Heart left ventricle (tissue), 16 donors: ENCODE data around the gene SERINC3. TPM values are rescaled to one million over a fixed set of nuclear protein-coding genes. Genes with fewer than 3 reads are reported as not detected.

Source experiments
- ATAC-seq, 4 donors: fragments of 200-7000 bp; cut with Tn5 transposase; one replicate each; pipeline ENCODE4 v1.9.1; 2020 to 2022; ENCODE audit warnings: moderate library complexity in 4 of 4, mild to moderate bottlenecking in 3 of 4, moderate number of reproducible peaks in 1 of 4
- DNase-seq, 5 donors: peaks; one replicate each; pipeline ENCODE4 v3.0.0-alpha.2; 2020
- H3K27ac ChIP-seq, 12 donors: fragments of 200-600 bp; sonication (generic) in 4 of 12; one replicate each; pipeline versions ENCODE4 v1.5.0 to v1.8.0; 2016 to 2022; ENCODE audit warnings: mild to moderate bottlenecking in 2 of 12
- H3K27me3 ChIP-seq, 9 donors: fragments of 200-600 bp; sonication (generic) in 2 of 9; one replicate each; pipeline versions ENCODE4 v1.5.1 to v1.8.0; 2016 to 2022; ENCODE audit warnings: mild to moderate bottlenecking in 3 of 9
- H3K36me3 ChIP-seq, 9 donors: fragments of 200-600 bp; sonication (generic) in 2 of 9; one replicate each; pipeline versions ENCODE4 v1.5.0 to v1.8.0; 2018 to 2022; ENCODE audit warnings: mild to moderate bottlenecking in 2 of 9
- H3K4me1 ChIP-seq, 12 donors: fragments of 200-600 bp; sonication (generic) in 4 of 12; one replicate each; pipeline versions ENCODE4 v1.5.0 to v1.8.0; 2016 to 2022; ENCODE audit warnings: mild to moderate bottlenecking in 3 of 12
- H3K4me3 ChIP-seq, 12 donors: fragments of 200-600 bp; sonication (generic) in 4 of 12; one replicate each; pipeline versions ENCODE4 v1.5.0 to v1.8.0; 2017 to 2022; ENCODE audit warnings: mild to moderate bottlenecking in 9 of 12, moderate library complexity in 4 of 12
- H3K9me3 ChIP-seq, 12 donors: fragments of 200-600 bp; sonication (generic) in 4 of 12; one replicate each; pipeline versions ENCODE4 v1.5.0 to v1.8.0; 2016 to 2022; ENCODE audit warnings: mild to moderate bottlenecking in 1 of 12
- CTCF ChIP-seq, 12 donors: fragments of 200-600 bp; sonication (generic) in 4 of 12; IDR thresholded peaks; one replicate each; pipeline versions ENCODE4 v1.5.0 to v1.8.0; 2018 to 2022; ENCODE audit warnings: antibody characterized with exemption in 12 of 12, mild to moderate bottlenecking in 5 of 12
- POLR2A ChIP-seq, 2 donors: fragments of 450-650 bp; IDR thresholded peaks; one replicate each; pipeline ENCODE4 v1.6.1; 2017; ENCODE audit warnings: antibody characterized with exemption in 2 of 2, mild to moderate bottlenecking in 2 of 2, moderate library complexity in 2 of 2
- WGBS, 4 donors: extraction: QIAGEN DNeasy Blood & Tissue Kit in 2 of 4; methylation state at CpG; one replicate each; pipeline versions ENCODE4 v1.1.5 to v1.1.7; 2013 to 2018; 5-methylcytosine and 5-hydroxymethylcytosine counted together
- intact Hi-C, 10 donors: fragments of 100-400 bp; cut with DNase I; formaldehyde crosslinking; loops; one replicate each; pipeline versions ENCODE4 v1.11.1 to v1.14.2; 2022
- polyA plus RNA-seq, 2 donors: library from polyadenylated mRNA; stranded (reverse); fragments of 200-250 nt; gene quantifications; one replicate each; pipeline ENCODE4 v1.2.3, GENCODE V29; 2013
- total RNA-seq, 9 donors: library from RNA; depleted of rRNA in 2 of 9; stranded (reverse); fragments of >200 nt in 2 of 9; fragmentation: NEBNext Ultra II Directional in 3 of 9; extraction: Animal tissue kit (Norgen Biotek cat#: 25700) in 3 of 9; gene quantifications; one replicate each; pipeline versions ENCODE4 v1.1.0 to v1.2.4, GENCODE V29; 2016 to 2023
- donor health status: ischemic (EF 13 %, LVEDD 7.1; RV severe dilation, severe dysfunction).
- donor health status: healthy with polysubstance abuse.
- donor health status: DM: no; HTN: yes; CAD: no.
- donor health status: DM: no; HTN: no; CAD: no.
- donor health status: ischemic (EF 25% LVEDD 6.9; RV normal size, moderate dysfunction).
- donor health status: ischemic (EF 25% LVEDD 5.7; RV mildly dilated, moderate dysfunction).
- donor health status: healthy.
- donor health status: DM: yes; HTN: yes; CAD: no.
- donor health status: ischemic (EF 35%, LVEDD 5.7; RV mildly dilated, moderate dysfunction).
- donor health status: nonischemic (EF 11% LVEDD 7.7; RV severe dilation, severe dysfunction).
- donor health status: DM: yes; HTN: yes; CAD: no.
- donor health status: PGD.
- donor health status: ischemic (EF 29% LVEDD 5.4; RV normal size, mild dysfunction).
- donor health status: nonischemic (EF 23%, LVEDD 6.1; RV moderate dilation, normal function).

The SERINC3 gene
- total and polyA plus RNA-seq, 11 donors = 32.9 to 114 (median 96.2) TPM

- no peak for ATAC-seq
- Histone ChIP-seq H3K4me1 (peaks cover 4 to 49% (median 31%) of the 10 kb centered on the region in 12 donors), H3K27me3 (no peaks in the 10 kb centered on the region), H3K36me3 (no peaks in the 10 kb centered on the region), H3K9me3 (no peaks in the 10 kb centered on the region), H3K27ac (peak overlapping the region; percentile 15 to 83 (median 60)), H3K4me3 (peak overlapping the region in 2 of 12 donors; percentile 22 to 23)
- intact Hi-C loops = loop anchor here in 1 of 10 donors (10.0 kb wide), 1 partner anchor 336 kb away; the partner anchor contains the start of gene YWHAB
- TF ChIP-seq CTCF (IDR thresholded peaks at IDR 0.05) = no peak
- TF ChIP-seq POLR2A (IDR thresholded peaks at IDR 0.05) = no peak
- DNase-seq = no peak
- WGBS, 4 donors = 57 to 65% (median 63%) methylated on average over 4 of the region's 4 CpGs
Observed at GRCh38 chr20:44549123-44549522, 27.3 kb upstream of the SERINC3 start.

- no peaks in the 10 kb centered on the region for H3K9me3 ChIP-seq
Observed at GRCh38 chr20:44547419-44547818, 25.5 kb upstream of the SERINC3 start.

GRCh38 chr20:44544263-44544662 lies 22.4 kb upstream of the SERINC3 start:
- Histone ChIP-seq H3K36me3 (no peaks in the 10 kb centered on the region), H3K4me1 (peaks cover 0 to 54% (median 41%) of the 10 kb centered on the region in 12 donors), H3K4me3 (no peak overlapping the region), H3K27ac (peak overlapping the region in 4 of 12 donors; percentile 8 to 67 (median 38)), H3K9me3 (no peaks in the 10 kb centered on the region), H3K27me3 (no peaks in the 10 kb centered on the region)
- intact Hi-C loops = loop anchor here in 1 of 10 donors (10.0 kb wide), 1 partner anchor 341 kb away; the partner anchor contains the start of gene YWHAB
- ATAC-seq (peak in 1 of 4 donors; percentile 55), DNase-seq (no peak)
- WGBS, 4 donors = 38 to 44% (median 43%) methylated on average over 5 of the region's 5 CpGs
- TF ChIP-seq CTCF (IDR thresholded peaks at IDR 0.05) = no peak
- no peak for TF ChIP-seq POLR2A (IDR thresholded peaks at IDR 0.05)

More at GRCh38 chr20:44547419-44547818, 25.5 kb upstream of the SERINC3 start:
- no peak overlapping the region for H3K4me3 ChIP-seq
- WGBS, 4 donors = 95 to 99% (median 96%) methylated on average over 8 of the region's 8 CpGs
- H3K36me3 ChIP-seq = no peaks in the 10 kb centered on the region
- intact Hi-C loops = loop anchor here in 1 of 10 donors (10.0 kb wide), 1 partner anchor 337 kb away; the partner anchor contains the start of gene YWHAB
- no peaks in the 10 kb centered on the region for H3K27me3 ChIP-seq
- TF ChIP-seq POLR2A (IDR thresholded peaks at IDR 0.05) (no peak), CTCF (IDR thresholded peaks at IDR 0.05) (no peak)
- H3K4me1 ChIP-seq = peaks cover 0 to 51% (median 28%) of the 10 kb centered on the region in 12 donors
- DNase-seq (no peak), ATAC-seq (no peak)
- H3K27ac ChIP-seq = peak overlapping the region in 6 of 12 donors; percentile 17 to 83 (median 72)

- Histone ChIP-seq H3K4me3 (no peak overlapping the region), H3K36me3 (no peaks in the 10 kb centered on the region), H3K27ac (peak overlapping the region in 2 of 12 donors; percentile 20 to 67), H3K27me3 (no peaks in the 10 kb centered on the region), H3K9me3 (no peaks in the 10 kb centered on the region), H3K4me1 (peaks cover 0 to 49% (median 39%) of the 10 kb centered on the region in 12 donors)
- intact Hi-C loops = loop anchor here in 1 of 10 donors (10.0 kb wide), 1 partner anchor 341 kb away; the partner anchor contains the start of gene YWHAB
- WGBS, 4 donors = 60 to 69% (median 64%) methylated on average over 3 of the region's 3 CpGs
- no peak for DNase-seq
- TF ChIP-seq POLR2A (IDR thresholded peaks at IDR 0.05) = no peak
- ATAC-seq = no peak
Observed at GRCh38 chr20:44543358-44543757, 21.5 kb upstream of the SERINC3 start.
